ENCODE results near the gene UBTF. TPM values are rescaled to one million over a fixed set of nuclear protein-coding genes. Genes with fewer than 3 reads are reported as not detected.

Gene UBTF
- total RNA-seq, 6 experiments from 2014 or later: 22.3 to 35.9 (median 32.0) TPM

GRCh38 chr17:44197980-44198720, 21.3 kb downstream of the UBTF start:
- intact Hi-C loops (cut with DNase I): loop anchor here in 1 of 2 donors (10.0 kb wide), 1 partner anchor 63 kb away; no protein-coding TSS in a partner anchor
- H3K36me3 ChIP-seq: peaks cover 0 to 37% (median 16%) of the 10 kb centered on the region in 4 donors
- ATAC-seq (no peak), DNase-seq (no peak)
- H3K27ac ChIP-seq: peak overlapping the region; percentile 90 to 96 (median 92)
- H3K9me3 ChIP-seq: no peaks in the 10 kb centered on the region
- no peaks in the 10 kb centered on the region for H3K27me3 ChIP-seq
- peak overlapping the region; percentile 79 to 96 (median 83) for H3K4me3 ChIP-seq
- 26% methylated on average over 3 of the region's 11 CpGs for WGBS (ENCODE audit: insufficient coverage, low coverage, low lambda C conversion rate, missing lambda C conversion rate)
- TF ChIP-seq CTCF (IDR thresholded peaks at IDR 0.05): no peak
- TF ChIP-seq POLR2A (IDR thresholded peaks at IDR 0.05): peak; percentile 19
- H3K4me1 ChIP-seq: peaks cover 0 to 3% (median 0%) of the 10 kb centered on the region in 4 donors

- Histone ChIP-seq H3K27ac (no peak overlapping the region), H3K9me3 (no peaks in the 10 kb centered on the region), H3K4me3 (no peak overlapping the region), H3K27me3 (no peaks in the 10 kb centered on the region), H3K4me1 (peaks cover 0 to 3% (median 0%) of the 10 kb centered on the region in 4 donors), H3K36me3 (peaks cover 0 to 40% (median 16%) of the 10 kb centered on the region in 4 donors)
- ATAC-seq (no peak), DNase-seq (peak in 1 of 3 donors; percentile 49)
- TF ChIP-seq CTCF (IDR thresholded peaks at IDR 0.05) (no peak), POLR2A (IDR thresholded peaks at IDR 0.05) (no peak)
- no CpG with 5 or more reads among the region's 15 CpGs for WGBS (ENCODE audit: insufficient coverage, low coverage, low lambda C conversion rate, missing lambda C conversion rate)
- intact Hi-C loops (cut with DNase I): loop anchor here in 1 of 2 donors (10.0 kb wide), 1 partner anchor 62 kb away; no protein-coding TSS in a partner anchor
Observed at GRCh38 chr17:44197107-44197506, 22.4 kb downstream of the UBTF start.

- no peaks in the 10 kb centered on the region for H3K27me3 ChIP-seq
- no peaks in the 10 kb centered on the region for H3K9me3 ChIP-seq
- H3K36me3 ChIP-seq: peaks cover 0 to 54% (median 16%) of the 10 kb centered on the region in 4 donors
- peaks cover 0 to 3% (median 0%) of the 10 kb centered on the region in 4 donors for H3K4me1 ChIP-seq
- intact Hi-C loops (cut with DNase I): loop anchor here in 1 of 2 donors (10.0 kb wide), 1 partner anchor 59 kb away; no protein-coding TSS in a partner anchor
- DNase-seq (peak in 1 of 3 donors; percentile 46), ATAC-seq (no peak)
- TF ChIP-seq CTCF (IDR thresholded peaks at IDR 0.05): no peak
- TF ChIP-seq POLR2A (IDR thresholded peaks at IDR 0.05): no peak
- no peak overlapping the region for H3K4me3 ChIP-seq
- H3K27ac ChIP-seq: no peak overlapping the region
- WGBS (ENCODE audit: insufficient coverage, low coverage, low lambda C conversion rate, missing lambda C conversion rate): 83% methylated on average over 2 of the region's 14 CpGs
Observed at GRCh38 chr17:44193326-44194084, 26.0 kb downstream of the UBTF start.

- H3K27me3 ChIP-seq: no peaks in the 10 kb centered on the region
- no peak for ATAC-seq
- no peaks in the 10 kb centered on the region for H3K9me3 ChIP-seq
- no peak overlapping the region for H3K4me3 ChIP-seq
- peaks cover 0 to 7% (median 2%) of the 10 kb centered on the region in 4 donors for H3K4me1 ChIP-seq
- DNase-seq: no peak
- no peak overlapping the region for H3K27ac ChIP-seq
- TF ChIP-seq POLR2A (IDR thresholded peaks at IDR 0.05): no peak
- TF ChIP-seq CTCF (IDR thresholded peaks at IDR 0.05): no peak
- peaks cover 0 to 54% (median 16%) of the 10 kb centered on the region in 4 donors for H3K36me3 ChIP-seq
- no CpG with 5 or more reads among the region's 5 CpGs for WGBS (ENCODE audit: insufficient coverage, low coverage, low lambda C conversion rate, missing lambda C conversion rate)
- intact Hi-C loops (cut with DNase I): loop anchor here in 1 of 2 donors (10.0 kb wide), 1 partner anchor 58 kb away; no protein-coding TSS in a partner anchor
Observed at GRCh38 chr17:44192750-44193149, 26.7 kb downstream of the UBTF start.
